ENCODE data around the gene MMP14. TPM values are rescaled to one million over a fixed set of nuclear protein-coding genes. Genes with fewer than 3 reads are reported as not detected.

Gene MMP14
- total and polyA plus RNA-seq, 2 of the 13 experiments (the other 11 are each of a cell fraction or from before 2014, with no cell fraction given): 5.2 to 9.8 TPM

DNA sequence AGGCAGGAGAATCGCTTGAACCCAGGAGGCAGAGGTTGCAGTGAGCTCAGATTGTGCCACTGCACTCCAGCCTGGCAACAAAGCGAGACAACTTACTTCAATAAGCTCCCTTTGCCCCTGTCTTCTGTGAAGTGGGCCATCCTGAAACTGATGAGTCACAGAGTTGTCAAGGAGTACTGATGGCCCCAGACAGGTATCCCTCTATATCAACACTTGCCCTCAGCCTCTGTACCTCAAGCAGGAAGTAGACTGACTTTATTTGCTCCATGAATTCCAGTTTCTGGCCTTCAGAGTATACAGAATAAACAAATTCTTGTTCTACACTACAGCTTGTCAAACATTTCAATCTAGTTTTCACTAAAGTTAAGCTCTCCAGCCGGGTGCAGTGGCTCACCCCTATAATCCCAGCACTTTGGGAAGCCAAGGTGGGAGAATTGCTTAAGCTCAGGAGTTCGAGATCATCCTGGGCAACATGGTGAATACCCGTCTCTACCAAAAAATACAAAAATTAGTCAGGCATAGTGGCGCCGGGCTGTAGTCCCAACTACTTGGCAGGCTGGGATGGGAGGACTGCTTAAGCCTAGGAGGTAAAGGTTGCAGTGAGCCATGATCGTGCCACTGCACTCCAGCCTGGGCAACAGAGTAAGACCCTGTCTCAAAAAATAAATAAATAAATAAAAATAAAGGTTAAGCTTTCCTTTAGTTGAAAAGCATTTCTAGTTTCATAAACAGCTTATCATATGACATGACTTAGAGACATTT is 18.8 kb downstream of the MMP14 start (continued):
- TF ChIP-seq ZNF136 (CRISPR knock-in tag; IDR thresholded peaks at IDR 0.05; ENCODE audit: low read depth) (no peak), NBN (conservative IDR thresholded peaks at IDR 0.05) (no peak), STAG1 (CRISPR knock-in tag; IDR thresholded peaks at IDR 0.05) (no peak), HDAC1 (CRISPR knock-in tag; IDR thresholded peaks at IDR 0.05) (no peak), ZNF501 (CRISPR knock-in tag; IDR thresholded peaks at IDR 0.05) (peak; percentile 40; the same call in 1 of the 2 replicates), STAT5B (CRISPR knock-in tag; IDR thresholded peaks at IDR 0.05) (no peak), ZNF317 (CRISPR knock-in tag; IDR thresholded peaks at IDR 0.05) (0 out of 2 replicates have a peak, but pooled peaks have one; percentile 49), ZEB1 (IDR thresholded peaks at IDR 0.05; ENCODE audit: insufficient replicate concordance, low read depth) (no peak), MAF1 (CRISPR knock-in tag; IDR thresholded peaks at IDR 0.05; ENCODE audit: borderline replicate concordance) (no peak), CHD4 (IDR thresholded peaks at IDR 0.05; ENCODE audit: borderline replicate concordance, low read length) (no peak), SRSF1 (optimal IDR thresholded peaks at IDR 0.05; ENCODE audit: low read depth, low read length) (no peak), GABPB1 (CRISPR knock-in tag; IDR thresholded peaks at IDR 0.05) (no peak), JUND (CRISPR knock-in tag; IDR thresholded peaks at IDR 0.05) (no peak), HNRNPK (IDR thresholded peaks at IDR 0.05; ENCODE audit: low read depth, low read length, poor library complexity, severe bottlenecking) (no peak), ARNT2 (CRISPR knock-in tag; IDR thresholded peaks at IDR 0.05; ENCODE audit: low read depth) (0 out of 2 replicates have a peak, but pooled peaks have one; percentile 32), PHF5A (CRISPR knock-in tag; IDR thresholded peaks at IDR 0.05; ENCODE audit: low read depth, unreplicated experiment) (no peak), SNAPC2 (CRISPR knock-in tag; IDR thresholded peaks at IDR 0.05) (no peak)
- TF ChIP-seq, protein P1, sequence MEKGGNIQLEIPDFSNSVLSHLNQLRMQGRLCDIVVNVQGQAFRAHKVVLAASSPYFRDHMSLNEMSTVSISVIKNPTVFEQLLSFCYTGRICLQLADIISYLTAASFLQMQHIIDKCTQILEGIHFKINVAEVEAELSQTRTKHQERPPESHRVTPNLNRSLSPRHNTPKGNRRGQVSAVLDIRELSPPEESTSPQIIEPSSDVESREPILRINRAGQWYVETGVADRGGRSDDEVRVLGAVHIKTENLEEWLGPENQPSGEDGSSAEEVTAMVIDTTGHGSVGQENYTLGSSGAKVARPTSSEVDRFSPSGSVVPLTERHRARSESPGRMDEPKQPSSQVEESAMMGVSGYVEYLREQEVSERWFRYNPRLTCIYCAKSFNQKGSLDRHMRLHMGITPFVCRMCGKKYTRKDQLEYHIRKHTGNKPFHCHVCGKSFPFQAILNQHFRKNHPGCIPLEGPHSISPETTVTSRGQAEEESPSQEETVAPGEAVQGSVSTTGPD (CRISPR knock-in tag; IDR thresholded peaks at IDR 0.05): 0 out of 2 replicates have a peak, but pooled peaks have one; percentile 24
- TF ChIP-seq, protein P2, sequence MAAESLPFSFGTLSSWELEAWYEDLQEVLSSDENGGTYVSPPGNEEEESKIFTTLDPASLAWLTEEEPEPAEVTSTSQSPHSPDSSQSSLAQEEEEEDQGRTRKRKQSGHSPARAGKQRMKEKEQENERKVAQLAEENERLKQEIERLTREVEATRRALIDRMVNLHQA (CRISPR knock-in tag; IDR thresholded peaks at IDR 0.05): no peak
- TF ChIP-seq, protein P3, sequence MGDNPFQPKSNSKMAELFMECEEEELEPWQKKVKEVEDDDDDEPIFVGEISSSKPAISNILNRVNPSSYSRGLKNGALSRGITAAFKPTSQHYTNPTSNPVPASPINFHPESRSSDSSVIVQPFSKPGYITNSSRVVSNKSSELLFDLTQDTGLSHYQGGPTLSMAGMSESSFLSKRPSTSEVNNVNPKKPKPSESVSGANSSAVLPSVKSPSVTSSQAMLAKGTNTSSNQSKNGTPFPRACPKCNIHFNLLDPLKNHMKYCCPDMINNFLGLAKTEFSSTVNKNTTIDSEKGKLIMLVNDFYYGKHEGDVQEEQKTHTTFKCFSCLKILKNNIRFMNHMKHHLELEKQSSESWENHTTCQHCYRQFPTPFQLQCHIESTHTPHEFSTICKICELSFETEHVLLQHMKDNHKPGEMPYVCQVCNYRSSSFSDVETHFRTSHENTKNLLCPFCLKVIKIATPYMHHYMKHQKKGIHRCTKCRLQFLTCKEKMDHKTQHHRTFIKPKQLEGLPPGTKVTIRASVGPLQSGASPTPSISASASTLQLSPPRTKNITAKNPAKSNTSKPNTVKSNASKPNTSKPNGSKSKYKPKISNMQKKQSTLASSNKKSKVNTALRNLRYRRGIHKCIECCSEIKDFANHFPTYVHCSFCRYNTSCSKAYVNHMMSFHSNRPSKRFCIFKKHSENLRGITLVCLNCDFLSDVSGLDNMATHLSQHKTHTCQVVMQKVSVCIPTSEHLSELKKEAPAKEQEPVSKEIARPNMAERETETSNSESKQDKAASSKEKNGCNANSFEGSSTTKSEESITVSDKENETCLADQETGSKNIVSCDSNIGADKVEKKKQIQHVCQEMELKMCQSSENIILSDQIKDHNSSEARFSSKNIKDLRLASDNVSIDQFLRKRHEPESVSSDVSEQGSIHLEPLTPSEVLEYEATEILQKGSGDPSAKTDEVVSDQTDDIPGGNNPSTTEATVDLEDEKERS (CRISPR knock-in tag; IDR thresholded peaks at IDR 0.05): no peak
- TF ChIP-seq, protein P4, sequence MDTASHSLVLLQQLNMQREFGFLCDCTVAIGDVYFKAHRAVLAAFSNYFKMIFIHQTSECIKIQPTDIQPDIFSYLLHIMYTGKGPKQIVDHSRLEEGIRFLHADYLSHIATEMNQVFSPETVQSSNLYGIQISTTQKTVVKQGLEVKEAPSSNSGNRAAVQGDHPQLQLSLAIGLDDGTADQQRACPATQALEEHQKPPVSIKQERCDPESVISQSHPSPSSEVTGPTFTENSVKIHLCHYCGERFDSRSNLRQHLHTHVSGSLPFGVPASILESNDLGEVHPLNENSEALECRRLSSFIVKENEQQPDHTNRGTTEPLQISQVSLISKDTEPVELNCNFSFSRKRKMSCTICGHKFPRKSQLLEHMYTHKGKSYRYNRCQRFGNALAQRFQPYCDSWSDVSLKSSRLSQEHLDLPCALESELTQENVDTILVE (CRISPR knock-in tag; IDR thresholded peaks at IDR 0.05): no peak
